NCI-H2196 (cell line): Measurements from ENCODE around the gene TFPI2.
"Not testable (repeated sequence)": the region's sequence is repeated elsewhere in the genome, so short reads cannot be mapped to it uniquely, and the experiment has no call there.

Experiments used
- DNase-seq: peaks from one replicate; lab custom pipeline; 2025; ENCODE audit not compliant: unreplicated experiment; lab: John Stamatoyannopoulos, UW

Gene TFPI2, protein sequence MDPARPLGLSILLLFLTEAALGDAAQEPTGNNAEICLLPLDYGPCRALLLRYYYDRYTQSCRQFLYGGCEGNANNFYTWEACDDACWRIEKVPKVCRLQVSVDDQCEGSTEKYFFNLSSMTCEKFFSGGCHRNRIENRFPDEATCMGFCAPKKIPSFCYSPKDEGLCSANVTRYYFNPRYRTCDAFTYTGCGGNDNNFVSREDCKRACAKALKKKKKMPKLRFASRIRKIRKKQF

DNA sequence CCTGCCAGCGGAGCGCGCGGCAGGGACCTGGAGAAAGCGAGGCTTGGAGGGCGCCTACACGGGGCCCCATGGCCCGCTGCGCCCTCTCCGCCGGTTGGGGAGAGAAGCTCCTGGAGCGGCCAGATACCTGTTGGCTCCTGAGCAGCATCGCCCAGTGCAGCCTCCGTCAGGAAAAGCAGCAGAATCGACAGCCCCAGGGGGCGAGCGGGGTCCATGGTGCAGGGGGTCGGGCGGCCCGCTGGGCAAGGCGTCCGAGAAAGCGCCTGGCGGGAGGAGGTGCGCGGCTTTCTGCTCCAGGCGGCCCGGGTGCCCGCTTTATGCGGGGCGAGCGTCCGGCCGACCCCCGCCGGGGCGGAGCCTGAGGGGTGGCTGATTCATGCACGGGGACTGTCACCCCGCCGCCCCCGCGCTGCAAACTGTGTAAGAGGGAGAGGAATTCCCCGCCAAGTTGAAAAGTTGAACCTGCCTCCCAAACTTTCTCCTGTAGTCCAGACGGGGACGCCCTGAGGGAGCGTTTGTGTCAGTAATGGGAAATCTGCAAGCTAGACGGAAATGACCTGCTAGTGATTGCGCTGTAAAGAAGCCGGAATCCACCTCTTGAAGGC is at the start of gene TFPI2:
TSS of gene TFPI2 (minus strand) at position 290 of the 605 bp plus-strand sequence. CDS start at position 215, 75 bp downstream.
- no peak for DNase-seq

DNA sequence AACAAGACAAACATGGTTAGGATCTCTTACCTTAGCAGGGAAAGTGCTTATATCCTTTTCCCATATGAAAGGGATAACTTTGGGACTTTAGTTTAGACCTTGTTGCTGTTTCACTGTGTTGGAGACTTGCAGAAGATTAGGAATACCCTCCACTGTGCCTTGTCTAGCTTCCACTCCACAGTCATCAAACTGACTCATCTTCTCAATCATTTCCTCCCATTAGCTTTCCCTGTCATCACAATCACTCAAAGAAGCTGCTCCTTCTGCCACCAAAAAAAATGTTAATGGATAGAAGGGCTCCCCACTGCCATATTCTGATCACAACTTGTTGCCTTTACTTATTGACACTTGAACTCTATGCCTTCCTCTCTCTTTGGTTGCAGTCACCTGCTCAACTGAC is 47.7 kb upstream of the TFPI2 start:
- no peak for DNase-seq

DNA sequence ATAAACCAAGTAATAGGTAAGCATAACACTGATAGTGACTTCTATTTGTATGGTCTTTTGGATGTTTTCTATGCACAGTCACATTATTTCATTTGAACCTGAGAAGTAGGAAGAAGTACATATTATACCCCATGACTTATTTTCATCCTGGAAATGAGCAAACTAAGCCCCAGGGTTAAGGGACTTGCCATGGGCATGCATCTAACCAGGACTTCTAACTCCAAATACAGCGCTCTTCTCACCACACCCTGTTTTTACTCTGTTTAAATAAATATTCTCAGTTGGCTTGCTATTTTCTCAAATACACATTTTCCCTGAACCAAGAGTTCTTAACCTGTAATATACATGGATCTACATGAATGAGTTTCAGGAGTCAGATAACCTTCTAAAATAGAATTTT is 47.3 kb upstream of the TFPI2 start:
- no peak for DNase-seq

DNA sequence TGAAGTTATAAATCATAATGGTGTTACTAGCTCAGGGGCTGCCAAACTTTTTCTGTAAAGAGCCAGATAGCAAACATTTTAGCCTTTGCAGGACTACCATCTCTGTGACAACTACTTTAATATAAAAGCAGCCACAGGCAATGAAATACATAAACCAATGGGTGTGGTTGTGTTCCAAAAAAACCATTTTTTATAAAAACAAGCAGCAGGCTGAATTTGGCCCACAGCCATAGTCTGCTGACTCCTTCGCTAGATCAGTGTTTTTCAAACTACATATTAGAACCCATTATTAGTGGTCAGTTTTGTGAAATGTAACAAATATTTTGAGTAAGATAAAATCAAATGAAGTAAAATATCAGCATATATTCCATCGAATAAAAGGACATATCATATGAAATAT is 44.5 kb upstream of the TFPI2 start:
- DNase-seq = no peak

DNA sequence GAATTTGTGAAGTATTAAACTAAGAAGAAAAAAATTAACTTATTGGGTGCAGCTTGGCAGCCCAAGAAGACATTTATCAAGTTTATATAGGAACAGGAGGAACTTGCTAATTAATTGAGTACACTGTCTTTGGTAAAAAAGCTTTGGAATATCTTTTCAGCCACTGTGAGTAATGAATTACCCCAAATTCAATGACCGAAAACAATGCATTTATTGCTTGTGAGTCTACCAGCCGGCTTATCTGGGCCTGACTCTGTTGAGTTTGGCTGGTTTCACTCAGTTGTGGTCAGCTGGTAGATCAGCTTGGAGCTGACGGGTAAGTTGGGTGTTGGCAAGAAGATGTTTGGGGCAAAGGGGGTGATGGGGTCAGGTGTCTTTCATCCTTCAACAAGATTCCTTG is 42.6 kb upstream of the TFPI2 start:
- no peak for DNase-seq

DNA sequence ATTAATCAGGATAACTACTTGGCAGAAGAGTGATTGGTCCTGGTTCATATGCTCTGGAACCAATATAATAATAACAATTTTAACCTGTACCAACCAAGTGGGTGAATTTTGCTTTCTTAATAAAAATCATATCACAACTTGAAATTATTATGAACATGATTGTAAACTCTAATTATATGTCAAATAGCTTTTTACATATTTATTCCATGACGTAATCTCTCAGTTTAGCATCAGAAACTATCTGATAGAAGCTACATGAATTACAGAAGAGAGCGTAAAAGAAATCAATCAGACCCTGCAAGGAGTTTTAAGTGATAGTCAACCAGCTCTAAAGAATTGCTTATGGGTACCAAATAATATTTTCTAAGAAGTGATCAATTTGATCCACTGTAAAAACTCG is 41.1 kb upstream of the TFPI2 start:
- no peak for DNase-seq

DNA sequence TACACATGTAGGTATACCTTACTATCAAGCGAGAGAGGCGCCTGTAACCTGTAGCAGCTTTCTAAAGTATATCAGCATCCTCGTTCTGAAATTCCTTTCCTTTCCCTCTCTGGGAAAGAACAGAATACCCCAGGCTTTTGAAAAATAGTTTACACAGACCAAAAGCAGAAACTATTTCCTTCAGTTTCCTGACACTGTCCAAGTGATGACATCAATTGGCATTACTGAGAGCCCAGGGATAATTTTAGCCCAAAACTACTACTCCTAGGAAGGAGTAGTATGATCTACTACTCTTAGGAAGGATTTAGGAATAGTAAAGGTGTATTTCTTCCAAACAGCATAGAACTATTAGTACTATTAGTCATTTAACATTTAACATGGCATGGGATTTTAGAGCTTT is 37.0 kb upstream of the TFPI2 start:
- no peak for DNase-seq

DNA sequence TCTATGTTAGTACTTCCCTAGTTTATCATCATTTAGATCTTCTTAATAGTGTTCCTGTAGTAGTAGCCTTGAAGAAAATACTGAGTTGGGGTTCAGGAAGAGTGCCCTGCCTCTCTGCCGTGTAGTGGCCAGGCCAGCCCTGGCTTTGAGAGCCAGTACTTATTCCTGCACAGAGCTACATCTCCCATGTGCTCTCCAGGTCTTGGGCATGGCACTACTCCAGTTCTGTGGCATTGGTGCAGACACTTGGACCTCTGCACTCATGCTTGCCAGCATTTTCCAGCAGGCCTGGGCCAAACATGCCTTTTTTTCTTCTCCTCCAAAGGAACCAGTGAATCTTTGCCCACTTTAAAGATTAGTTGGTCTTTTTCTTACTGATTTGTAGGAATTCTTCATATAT is 36.2 kb upstream of the TFPI2 start:
- DNase-seq = no peak

DNA sequence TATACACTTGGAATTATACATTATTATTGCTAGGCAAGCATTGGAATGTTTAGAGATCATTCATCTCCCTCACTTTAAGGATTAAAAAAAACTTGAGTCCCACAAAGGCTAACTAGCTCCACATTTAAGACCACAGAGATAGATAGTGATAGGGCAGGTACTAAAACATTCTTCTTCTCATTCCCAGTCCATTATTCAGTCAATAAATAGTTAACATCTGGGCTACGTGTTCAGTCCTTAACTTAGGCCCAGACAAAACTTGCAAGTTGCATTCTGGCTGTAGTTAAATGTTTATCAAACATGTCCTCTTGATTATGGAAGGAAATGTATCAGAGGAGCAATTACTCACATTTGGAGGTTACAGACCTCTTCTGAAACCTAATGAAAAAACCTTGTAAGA is 33.4 kb upstream of the TFPI2 start:
- DNase-seq = no peak

DNA sequence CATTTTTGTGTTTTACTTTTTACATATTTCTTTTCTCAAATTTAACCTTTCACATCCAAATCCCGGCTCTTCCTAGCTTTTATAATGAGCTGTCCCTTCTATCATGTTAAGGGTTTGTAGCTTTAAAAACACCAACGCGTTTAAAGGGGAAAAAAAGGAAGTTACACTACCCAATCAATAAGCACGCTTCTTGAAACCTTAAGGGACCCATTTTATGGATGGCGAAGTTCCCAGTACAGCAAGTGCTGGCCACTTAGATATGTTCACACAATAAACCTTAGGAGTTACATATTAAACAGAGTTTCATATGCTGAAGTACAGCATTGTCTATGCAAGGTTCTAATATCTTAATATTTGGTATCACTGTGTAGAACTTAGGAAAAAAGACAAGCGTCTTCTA is 32.7 kb upstream of the TFPI2 start:
- no peak for DNase-seq

DNA sequence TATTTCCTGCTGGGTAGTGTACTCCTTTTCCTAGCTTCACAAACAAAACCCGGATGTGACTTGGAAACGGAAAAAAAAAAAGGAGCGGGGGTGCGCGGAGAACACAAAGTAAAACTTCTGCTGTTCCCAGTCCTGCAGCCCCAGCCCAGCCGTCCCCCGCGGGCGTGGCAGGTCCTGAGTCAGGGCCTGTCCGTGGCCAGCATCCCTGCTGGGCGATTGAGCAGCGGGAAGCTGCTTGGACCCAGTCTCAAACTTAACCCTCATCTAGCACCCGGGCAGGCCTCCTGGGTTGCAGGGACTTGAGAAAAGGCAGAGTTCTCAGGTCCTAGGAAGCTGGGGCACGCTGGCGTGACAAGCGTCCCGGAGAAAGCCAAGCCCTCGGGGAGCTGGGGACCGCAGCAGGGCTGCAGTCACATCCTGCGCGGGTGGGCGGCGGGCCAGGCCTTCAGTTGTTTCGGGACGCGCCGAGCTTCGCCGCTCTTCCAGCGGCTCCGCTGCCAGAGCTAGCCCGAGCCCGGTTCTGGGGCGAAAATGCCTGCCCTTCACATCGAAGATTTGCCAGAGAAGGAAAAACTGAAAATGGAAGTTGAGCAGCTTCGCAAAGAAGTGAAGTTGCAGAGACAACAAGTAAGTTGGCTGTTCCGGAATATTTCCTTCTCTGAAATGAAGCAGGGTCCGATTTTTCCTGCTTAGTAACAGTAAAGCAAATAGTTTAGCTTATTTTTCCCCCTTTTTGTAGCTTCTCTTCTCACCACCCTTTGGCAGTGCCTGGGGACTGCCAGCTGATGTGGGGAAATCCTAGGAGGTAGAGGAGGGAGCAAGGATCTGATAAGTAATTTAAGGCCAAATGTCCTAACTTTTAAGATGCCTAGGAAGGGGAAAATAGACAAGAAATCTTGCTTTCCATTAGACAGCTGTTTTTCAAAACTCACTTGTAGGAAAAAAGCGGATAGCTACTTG is 31.3 kb upstream of the TFPI2 start, which contains the start of gene GNG11:
TSS of gene GNG11 (plus strand) at position 129 of the 960 bp plus-strand sequence. CDS start at position 532, 403 bp downstream.
- no peak for DNase-seq

DNA sequence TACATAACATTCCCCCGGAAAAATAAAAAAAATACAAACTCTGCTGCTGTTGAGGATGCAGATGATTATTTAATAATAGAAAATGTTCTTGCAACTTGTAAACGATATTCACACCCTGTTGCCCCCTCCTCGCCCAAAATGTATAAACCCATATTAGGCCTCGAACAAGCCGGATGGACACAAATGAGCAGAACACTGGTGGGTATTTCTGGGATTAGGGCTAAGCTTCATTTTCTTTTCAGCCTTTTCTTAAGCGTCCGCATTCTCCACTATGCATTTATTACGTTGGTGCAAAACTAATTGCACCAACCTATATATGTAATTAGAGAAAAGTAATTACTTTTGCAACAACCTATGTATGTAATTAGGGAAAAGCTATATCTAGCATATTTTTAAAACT is 30.6 kb upstream of the TFPI2 start:
- no peak for DNase-seq

DNA sequence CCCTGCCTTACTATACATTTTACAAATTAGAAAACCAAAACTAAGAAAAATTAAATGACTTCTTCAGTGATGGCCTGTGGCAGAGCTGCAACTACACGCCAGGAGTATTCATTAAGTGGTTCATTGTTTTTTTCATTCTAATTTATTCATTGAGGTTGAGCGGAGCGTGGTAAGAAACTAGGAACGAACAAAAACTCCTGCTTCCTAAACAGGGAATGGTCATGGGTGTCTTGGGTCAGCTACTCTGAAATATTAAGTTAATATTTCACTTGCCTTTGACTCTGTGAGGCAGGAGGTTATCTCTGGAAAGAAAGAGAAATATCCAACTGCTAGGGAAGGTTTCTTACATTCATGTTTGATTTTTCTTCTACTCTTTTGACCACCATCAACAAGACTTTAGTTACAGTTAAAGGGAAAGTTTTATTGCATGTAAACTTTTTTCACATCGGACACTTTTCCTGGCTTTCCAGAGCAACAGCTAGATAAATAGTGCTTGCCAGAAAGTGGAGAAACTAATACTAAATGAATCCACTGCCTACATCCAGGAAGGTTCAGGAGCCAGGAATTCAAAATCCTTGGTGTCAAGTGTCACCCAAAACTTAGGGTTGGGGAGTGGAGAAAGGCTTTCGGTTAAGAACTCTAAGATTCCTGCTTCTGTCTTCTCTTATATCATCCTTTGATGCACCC is 30.1 kb upstream of the TFPI2 start:
- DNase-seq = no peak

DNA sequence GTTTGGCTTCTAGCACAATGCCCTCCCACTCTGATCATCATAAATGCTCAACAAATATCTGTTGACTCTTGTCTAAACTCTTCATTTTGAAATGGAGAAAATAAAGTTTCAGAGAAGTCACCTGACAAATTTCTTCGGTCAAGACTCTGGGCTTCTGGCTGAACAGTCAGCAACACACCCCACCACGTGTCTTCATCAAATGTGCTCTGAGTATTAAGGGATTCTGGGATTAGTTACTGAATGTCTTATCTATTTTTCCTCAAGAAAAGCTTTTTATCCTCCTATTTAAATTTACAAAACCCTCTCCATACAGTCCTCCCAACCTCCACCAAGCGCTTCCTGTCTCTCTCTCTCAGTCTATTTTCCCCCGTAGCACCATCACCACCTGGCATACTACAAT is 25.8 kb upstream of the TFPI2 start:
- not testable (repeated sequence) for DNase-seq

DNA sequence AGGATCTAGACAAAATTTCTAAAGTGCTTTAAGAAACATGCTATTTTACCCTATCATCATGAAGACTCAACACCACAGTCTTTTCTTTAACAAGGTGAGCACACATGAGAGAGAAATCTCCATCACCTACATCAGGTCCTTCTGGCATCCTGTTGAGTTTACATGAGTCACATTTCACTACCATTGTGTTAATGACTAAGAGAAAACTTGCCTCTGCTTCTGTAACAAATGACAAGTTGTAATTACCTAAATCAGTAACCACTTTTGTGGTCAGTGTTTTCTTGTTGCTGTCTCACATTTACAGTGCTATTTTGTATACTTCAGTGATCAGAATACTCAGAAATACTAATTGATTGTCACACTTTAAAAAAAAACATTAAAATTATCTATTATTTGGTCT is 25.3 kb upstream of the TFPI2 start:
- DNase-seq = not testable (repeated sequence)

DNA sequence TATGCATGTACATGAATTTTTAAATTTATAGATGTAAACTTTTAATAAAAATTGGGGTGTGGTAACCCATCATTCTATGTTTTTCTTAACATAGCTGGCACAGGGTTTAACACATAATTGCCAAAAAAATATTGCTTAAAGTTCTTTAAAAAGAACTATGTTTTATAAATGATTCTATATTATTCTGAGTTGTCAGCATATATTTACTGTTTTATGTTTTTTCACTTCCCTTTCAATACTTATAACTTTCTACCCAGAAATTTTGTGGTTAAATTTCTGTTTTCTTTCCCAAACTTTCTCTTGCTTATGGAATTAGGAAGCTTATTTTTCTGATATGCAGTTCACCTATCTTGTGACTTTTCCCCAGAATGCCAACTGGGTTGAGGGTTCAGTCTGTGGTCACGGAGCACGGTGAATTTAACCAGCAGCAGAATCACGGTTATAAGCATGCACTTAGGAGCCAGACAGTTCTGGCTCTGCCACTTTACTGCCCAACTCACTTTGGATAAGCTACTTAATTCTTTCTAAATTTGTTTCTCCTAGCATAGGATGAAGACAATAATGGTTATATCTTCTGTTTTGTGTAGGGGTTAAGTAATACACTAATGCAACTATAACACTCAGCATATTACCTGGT is 24.8 kb upstream of the TFPI2 start:
- DNase-seq = not testable (repeated sequence)

DNA sequence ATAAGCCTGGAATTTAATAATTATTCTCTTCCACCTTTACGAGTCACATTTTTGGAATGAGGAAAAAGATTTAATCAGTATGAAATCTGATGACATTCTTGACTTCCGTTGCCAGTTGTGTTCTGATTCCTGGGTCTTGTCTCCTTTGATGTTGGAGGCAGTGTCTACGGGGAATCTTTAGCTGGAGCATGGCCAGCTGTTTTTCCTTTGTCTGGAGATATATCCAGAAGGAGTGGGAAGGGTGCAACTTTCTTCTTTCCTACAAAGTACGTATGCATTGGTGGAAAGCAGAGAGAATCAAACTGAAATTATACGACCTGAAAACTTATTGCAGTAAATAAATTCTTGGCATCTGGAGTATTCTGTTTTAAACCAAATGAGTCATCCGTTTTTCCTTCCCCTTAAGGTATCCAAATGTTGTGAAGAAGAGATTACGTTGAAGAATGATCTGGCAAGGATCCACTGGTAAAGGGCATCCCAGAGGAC is 24.1 kb upstream of the TFPI2 start:
- no peak for DNase-seq

DNA sequence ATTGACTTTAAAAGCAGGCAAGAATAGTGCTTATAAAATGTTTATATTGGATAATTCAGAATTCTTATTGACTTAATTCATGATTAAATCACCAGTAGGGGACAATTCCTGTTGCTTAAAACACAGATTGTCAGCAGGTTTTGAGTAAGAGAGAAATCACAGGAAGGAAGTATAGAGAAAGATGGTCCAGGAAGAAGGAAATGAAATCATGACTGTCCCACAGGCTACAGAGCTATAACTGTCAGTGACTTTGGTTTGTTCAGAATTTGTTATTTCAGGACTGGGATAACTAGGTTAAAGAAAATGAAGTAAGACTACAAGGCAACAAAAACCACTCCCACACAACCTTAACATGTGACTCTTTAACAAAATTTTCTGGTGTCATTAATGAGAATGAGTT is 22.6 kb upstream of the TFPI2 start:
- no peak for DNase-seq

DNA sequence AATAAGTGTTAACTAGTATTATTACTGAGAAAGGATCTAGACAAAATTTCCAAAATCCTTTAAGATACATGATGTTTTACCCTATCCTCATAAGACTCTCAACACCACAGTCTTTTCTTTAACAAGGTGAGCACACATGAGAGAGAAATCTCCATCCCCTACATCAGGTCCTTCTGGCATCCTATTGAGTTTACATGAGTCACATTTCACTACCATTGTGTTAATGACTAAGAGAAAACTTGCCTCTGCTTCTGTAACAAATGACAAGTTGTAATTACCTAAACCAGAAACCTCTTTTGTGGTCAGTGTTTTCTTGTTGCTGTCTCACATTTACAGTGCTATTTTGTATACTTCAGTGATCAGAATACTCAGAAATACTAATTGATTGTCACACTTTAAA is 21.1 kb upstream of the TFPI2 start:
- DNase-seq = not testable (repeated sequence)

DNA sequence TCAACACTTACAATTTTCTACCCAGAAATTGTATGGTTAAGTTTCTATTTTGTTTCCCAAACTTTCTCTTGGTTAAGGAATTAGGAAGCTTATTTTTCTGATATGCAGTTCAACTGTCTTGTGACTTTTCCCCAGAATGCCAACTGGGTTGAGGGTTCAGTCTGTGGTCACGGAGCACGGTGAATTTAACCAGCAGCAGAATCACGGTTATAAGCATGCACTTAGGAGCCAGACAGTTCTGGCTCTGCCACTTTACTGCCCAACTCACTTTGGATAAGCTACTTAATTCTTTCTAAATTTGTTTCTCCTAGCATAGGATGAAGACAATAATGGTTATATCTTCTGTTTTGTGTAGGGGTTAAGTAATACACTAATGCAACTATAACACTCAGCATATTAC is 20.7 kb upstream of the TFPI2 start:
- DNase-seq = not testable (repeated sequence)
